Endothelial cell of umbilical vein (primary cell): ENCODE measurements around the gene CLSTN1. TPM values are rescaled to one million over a fixed set of nuclear protein-coding genes. Genes with fewer than 3 reads are reported as not detected.

Source experiments
- BruUV-seq: library from RNA; stranded (reverse); fragments of 400-500 nt; replicated peaks from 2 replicates; lab custom pipeline; 2021; lab: Mats Ljungman, UMichigan
- CTCF ChIA-PET: fragments of 300-600, 350-600 bp; sonication (Branson Sonifier 250); formaldehyde crosslinking; loops from one replicate; lab custom pipeline; 2021; ENCODE audit warnings: antibody characterized with exemption, inconsistent platforms; lab: Charles Lee
- POLR2A ChIA-PET: fragments of 300-600, 350-600 bp; sonication (Branson Sonifier 250); formaldehyde crosslinking; loops from one replicate; lab custom pipeline; 2021; ENCODE audit warnings: antibody characterized with exemption, inconsistent platforms; lab: Charles Lee
- DNase-seq: peaks from one replicate; pipeline ENCODE4 v3.0.0-alpha.2; 2011; ENCODE audit warnings: low read depth, low spot score
- FAIRE-seq: peaks from 2 replicates; lab custom pipeline; 2011; peaks lifted over from hg19 to GRCh38; lab: Jason Lieb, UNC
- H2AFZ ChIP-seq: 2 replicates; pipeline ENCODE4 v1.6.0; 2012; ENCODE audit warnings: low read depth, low read length, control low read depth, inconsistent platforms
- H3K27ac ChIP-seq: 2 replicates; pipeline ENCODE4 v1.5.1; 2011; ENCODE audit warnings: low read depth, mild to moderate bottlenecking, control low read depth, low read length, moderate library complexity; ENCODE audit not compliant: insufficient read depth
- H3K27me3 ChIP-seq, 2 experiments: 2 replicates each; pipeline versions ENCODE4 v1.6.0 to v1.6.1; 2011; ENCODE audit warnings: low read length in 2 of 2, mixed read lengths in 1 of 2; ENCODE audit not compliant: control insufficient read depth in 2 of 2, insufficient read depth in 2 of 2
- H3K36me3 ChIP-seq, 2 experiments: 2 replicates in 1 of 2; 3 replicates in 1 of 2; pipeline ENCODE4 v1.5.1; 2011; ENCODE audit warnings: low read length in 2 of 2, mild to moderate bottlenecking in 1 of 2, moderate library complexity in 1 of 2; ENCODE audit not compliant: control insufficient read depth in 2 of 2, insufficient read depth in 2 of 2; ENCODE audit errors: extremely low read depth in 1 of 2
- H3K4me1 ChIP-seq: 3 replicates; pipeline ENCODE4 v1.5.1; 2011; ENCODE audit warnings: mild to moderate bottlenecking, low read length; ENCODE audit not compliant: control insufficient read depth, insufficient read depth; ENCODE audit errors: extremely low read depth
- H3K4me2 ChIP-seq: 2 replicates; pipeline ENCODE4 v1.6.1; 2011; ENCODE audit warnings: low read length, control low read depth, mixed read lengths; ENCODE audit not compliant: insufficient read depth
- H3K4me3 ChIP-seq, 3 experiments: fragments of 200-600 bp in 1 of 3; sonication (generic), shearing (Covaris generic) in 1 of 3; replicated peaks in 1 of 3; 2 replicates each; pipeline ENCODE4 v1.5.1; 2011 to 2016; ENCODE audit warnings: control low read depth in 3 of 3, low read length in 3 of 3, mild to moderate bottlenecking in 2 of 3, inconsistent platforms in 1 of 3, low read depth in 1 of 3, moderate library complexity in 1 of 3; ENCODE audit not compliant: insufficient read depth in 1 of 3
- H3K79me2 ChIP-seq: 2 replicates; pipeline ENCODE4 v1.6.0; 2012; ENCODE audit warnings: low read length, inconsistent platforms; ENCODE audit not compliant: control insufficient read depth, insufficient read depth
- H3K9ac ChIP-seq: replicated peaks from 2 replicates; pipeline ENCODE3; 2011; ENCODE audit warnings: low read length, control low read depth; ENCODE audit not compliant: insufficient read depth; ENCODE audit errors: extremely low read depth
- H3K9me1 ChIP-seq: replicated peaks from 3 replicates; pipeline ENCODE4 v1.6.0; 2011; ENCODE audit warnings: mild to moderate bottlenecking, low read length; ENCODE audit not compliant: control insufficient read depth, insufficient read depth; ENCODE audit errors: extremely low read depth
- H3K9me3 ChIP-seq: replicated peaks from 2 replicates; pipeline ENCODE4 v1.5.1; 2012; ENCODE audit warnings: low read length, inconsistent platforms; ENCODE audit not compliant: control insufficient read depth, insufficient read depth
- H4K20me1 ChIP-seq: replicated peaks from 2 replicates; pipeline ENCODE3; 2011; ENCODE audit warnings: mild to moderate bottlenecking, low read length; ENCODE audit not compliant: control insufficient read depth, insufficient read depth; ENCODE audit errors: extremely low read depth
- CTCF ChIP-seq, 2 donors: IDR thresholded peaks; 1 replicate in 1 of 2; 2 replicates in 1 of 2; pipeline ENCODE4 v1.5.1; 2011; ENCODE audit warnings: low read length in 2 of 2, mild to moderate bottlenecking in 2 of 2, moderate library complexity in 2 of 2, control low read depth in 1 of 2, inconsistent platforms in 1 of 2, low read depth in 1 of 2; ENCODE audit not compliant: insufficient read depth in 1 of 2; ENCODE audit errors: extremely low read depth in 1 of 2
- EZH2 ChIP-seq: IDR thresholded peaks from 2 replicates; pipeline ENCODE4 v1.6.1; 2012; ENCODE audit warnings: borderline replicate concordance, low read depth, mild to moderate bottlenecking, moderate library complexity, low read length, inconsistent platforms; ENCODE audit not compliant: severe bottlenecking
- FOS ChIP-seq: IDR thresholded peaks from 2 replicates; pipeline ENCODE4 v1.6.1; 2011; ENCODE audit warnings: mild to moderate bottlenecking, low read length, moderate library complexity, borderline replicate concordance; ENCODE audit not compliant: insufficient read depth
- GATA2 ChIP-seq: IDR thresholded peaks from 2 replicates; pipeline ENCODE4 v1.7.0; 2011; ENCODE audit warnings: low read depth, mild to moderate bottlenecking, moderate library complexity, mixed read lengths, low read length; ENCODE audit not compliant: insufficient read length, insufficient read depth
- JUN ChIP-seq: IDR thresholded peaks from 2 replicates; pipeline ENCODE4 v1.6.1; 2011; ENCODE audit warnings: borderline replicate concordance, low read depth; ENCODE audit not compliant: insufficient read length, insufficient read depth
- MAX ChIP-seq: IDR thresholded peaks from 2 replicates; pipeline ENCODE4 v1.6.1; 2011; ENCODE audit not compliant: insufficient read depth, insufficient read length
- MYC ChIP-seq: IDR thresholded peaks from one replicate; pipeline ENCODE4 v1.6.1; 2011; ENCODE audit warnings: mild to moderate bottlenecking, low read depth, low read length
- POLR2A ChIP-seq: IDR thresholded peaks from 2 replicates; pipeline ENCODE4 v1.6.1; 2012; ENCODE audit warnings: low read depth, mild to moderate bottlenecking, control low read depth, low read length
- POLR2AphosphoS5 ChIP-seq: IDR thresholded peaks from 2 replicates; pipeline ENCODE4 v1.6.1; 2012; ENCODE audit warnings: low read depth, mild to moderate bottlenecking, control low read depth, low read length, moderate library complexity; ENCODE audit not compliant: insufficient read depth
- dilution Hi-C: fragments of 300-500 bp; cut with MboI; formaldehyde crosslinking; loops from one replicate; pipeline ENCODE4 v1.15.0; 2019; ENCODE audit warnings: low sequenced_read_pairs; ENCODE audit not compliant: extremely low pct_ligation_motif_present
- intact Hi-C: fragments of 100-400 bp; cut with micrococcal nuclease; formaldehyde crosslinking; loops from one replicate; pipeline ENCODE4 v1.10.0; 2022
- polyA plus RNA-seq, 4 experiments: library from polyadenylated mRNA; depleted of rRNA in 3 of 4; stranded (reverse) in 3 of 4; unstranded in 1 of 4; fragments of >200 nt; gene quantifications; 2 replicates each; pipeline versions ENCODE4 v1.2.1 to v1.2.3, GENCODE V29; 2011 to 2012; ENCODE audit warnings: missing spikeins in 1 of 4
- total RNA-seq: library from RNA; stranded (reverse); gene quantifications from 2 replicates; pipeline ENCODE4 v1.2.3, GENCODE V29; 2021

CLSTN1 gene
- total and polyA plus RNA-seq, 2 donors (not counting 3 experiments of a cell fraction or from before 2014, with no cell fraction given), result 49.1 to 130 TPM

- TF ChIP-seq MAX (no peak), GATA2 (no peak), MYC (no peak), FOS (no peak), CTCF (IDR thresholded peaks at IDR 0.05; ENCODE audit: extremely low read depth in 1 of 2, insufficient read depth in 1 of 2, low read depth in 1 of 2, low read length in 2 of 2) (no peak), JUN (no peak), POLR2A (no peak), POLR2AphosphoS5 (no peak), EZH2 (no peak)
- dilution Hi-C loops (no loop called here), intact Hi-C loops (loop anchor here (2.0 kb wide), 1 partner anchor 38 kb away; no protein-coding TSS in a partner anchor)
- Histone ChIP-seq H3K4me1 (peaks cover 18% of the 10 kb centered on the region), H3K36me3 (no peaks in the 10 kb centered on the region), H3K27ac (no peak overlapping the region), H3K9ac (peak overlapping the region; percentile 62), H3K4me3 (peak overlapping the region; percentile 26 to 98 (median 77)), H3K27me3 (no peaks in the 10 kb centered on the region), H4K20me1 (no peaks in the 10 kb centered on the region), H3K79me2 (peaks cover 39% of the 10 kb centered on the region), H3K4me2 (peak overlapping the region; percentile 77), H3K9me1 (no peaks in the 10 kb centered on the region), H2AFZ (peak overlapping the region; percentile 57), H3K9me3 (no peaks in the 10 kb centered on the region)
- ChIA-PET POLR2A (interaction anchor here (0.6 kb wide), 1 partner anchor 77 kb away, joined by 3 read pairs; no protein-coding TSS in a partner anchor), CTCF (no interaction called here)
- FAIRE-seq (peak; percentile 88), DNase-seq (peak; percentile 21)
- no TSS peak for BruUV-seq
Measured at GRCh38 chr1:9822897-9823692, 670 bp downstream of the CLSTN1 start.
